Neural cell (in vitro differentiated cells): Measurements from ENCODE around the gene ADAMTS6. TPM values are rescaled to one million over a fixed set of nuclear protein-coding genes. Genes with fewer than 3 reads are reported as not detected.

ENCODE experiments used
- H2AFZ ChIP-seq: fragments of 200-600, 300-800 bp; sonication (generic), shearing (Covaris generic); 2 replicates; pipeline ENCODE4 v1.6.0; 2014; ENCODE audit warnings: low read depth, mild to moderate bottlenecking, antibody characterized with exemption, low read length, moderate library complexity
- H3F3A ChIP-seq: fragments of 200-600 bp; shearing (Covaris generic); 2 replicates; pipeline ENCODE4 v1.6.1; 2016; ENCODE audit warnings: mild to moderate bottlenecking, moderate library complexity, mixed read lengths, antibody characterized with exemption, low read length; ENCODE audit not compliant: insufficient read depth, poor library complexity, severe bottlenecking
- H3K27ac ChIP-seq: fragments of 200-600, 300-800 bp; sonication (generic), shearing (Covaris generic); 2 replicates; pipeline ENCODE4 v1.5.1; 2014; ENCODE audit warnings: mild to moderate bottlenecking, low read length, moderate library complexity
- H3K27me3 ChIP-seq: fragments of 300-800, 200-600 bp; sonication (generic), shearing (Covaris generic); 2 replicates; pipeline ENCODE4 v1.6.0; 2014; ENCODE audit warnings: mild to moderate bottlenecking, low read depth, low read length, moderate library complexity; ENCODE audit not compliant: insufficient read depth
- H3K36me3 ChIP-seq: fragments of 300-800, 200-600 bp; sonication (generic), shearing (Covaris generic); 2 replicates; pipeline ENCODE4 v1.5.1; 2014; ENCODE audit warnings: mild to moderate bottlenecking, antibody characterized with exemption, low read length, moderate library complexity; ENCODE audit not compliant: insufficient read depth
- H3K4me2 ChIP-seq: fragments of 300-800, 200-600 bp; sonication (generic), shearing (Covaris generic); 2 replicates; pipeline ENCODE4 v1.6.0; 2014; ENCODE audit warnings: mild to moderate bottlenecking, low read length
- H3K4me3 ChIP-seq: fragments of 300-800, 200-600 bp; sonication (generic), shearing (Covaris generic); 2 replicates; pipeline ENCODE4 v1.5.1; 2014; ENCODE audit warnings: mild to moderate bottlenecking, low read length, moderate library complexity
- H3K79me2 ChIP-seq: fragments of 200-600 bp; shearing (Covaris generic); replicated peaks from 2 replicates; pipeline ENCODE4 v1.6.0; 2014; ENCODE audit warnings: mild to moderate bottlenecking, low read length, moderate library complexity; ENCODE audit not compliant: insufficient read depth
- H3K9ac ChIP-seq: fragments of 300-800, 200-600 bp; sonication (generic), shearing (Covaris generic); 2 replicates; pipeline ENCODE4 v1.6.1; 2016; ENCODE audit warnings: mild to moderate bottlenecking, low read length, mixed read lengths
- H3K9me2 ChIP-seq: fragments of 200-600 bp; shearing (Covaris generic); 2 replicates; pipeline ENCODE4 v1.6.1; 2016; ENCODE audit warnings: mild to moderate bottlenecking, low read length, mixed read lengths; ENCODE audit not compliant: insufficient read depth
- H3K9me3 ChIP-seq: fragments of 200-600, 300-800 bp; sonication (generic), shearing (Covaris generic); 2 replicates; pipeline ENCODE4 v1.6.1; 2016; ENCODE audit warnings: mild to moderate bottlenecking, mixed run types, low read length, moderate library complexity, mixed read lengths
- H4K20me1 ChIP-seq: fragments of 200-600 bp; shearing (Covaris generic); 2 replicates; pipeline ENCODE4 v1.6.1; 2016; ENCODE audit warnings: mild to moderate bottlenecking, mixed run types; ENCODE audit not compliant: insufficient read depth
- EP300 ChIP-seq: fragments of 450-650 bp; conservative IDR thresholded peaks from 2 replicates; pipeline ENCODE4 v1.6.1; 2014; ENCODE audit warnings: antibody characterized with exemption, mild to moderate bottlenecking, moderate library complexity; ENCODE audit not compliant: poor library complexity, severe bottlenecking
- EZH2 ChIP-seq: fragments of 200-600, 300-800 bp; shearing (Covaris generic), sonication (generic); IDR thresholded peaks from 2 replicates; pipeline ENCODE4 v1.6.1; 2014; ENCODE audit warnings: antibody characterized with exemption, low read length, borderline replicate concordance, mild to moderate bottlenecking; ENCODE audit not compliant: insufficient read depth, poor library complexity, severe bottlenecking
- MXI1 ChIP-seq: fragments of 450-650 bp; conservative IDR thresholded peaks from 2 replicates; pipeline ENCODE4 v1.6.1; 2014; ENCODE audit warnings: antibody characterized with exemption, mild to moderate bottlenecking; ENCODE audit not compliant: poor library complexity, severe bottlenecking
- POLR2AphosphoS5 ChIP-seq: IDR thresholded peaks from 2 replicates; pipeline ENCODE4 v1.6.1; 2012
- RAD21 ChIP-seq: fragments of 450-650 bp; conservative IDR thresholded peaks from 2 replicates; pipeline ENCODE4 v1.6.1; 2014; ENCODE audit warnings: antibody characterized with exemption, mild to moderate bottlenecking, moderate library complexity
- REST ChIP-seq: IDR thresholded peaks from 2 replicates; pipeline ENCODE4 v1.6.1; 2012; ENCODE audit warnings: borderline replicate concordance
- SMC3 ChIP-seq: fragments of 450-650 bp; conservative IDR thresholded peaks from 2 replicates; pipeline ENCODE4 v1.6.1; 2014; ENCODE audit warnings: antibody characterized with exemption, mild to moderate bottlenecking, moderate library complexity; ENCODE audit not compliant: poor library complexity
- TAF1 ChIP-seq: IDR thresholded peaks from 2 replicates; pipeline ENCODE4 v1.6.1; 2012; ENCODE audit warnings: low read depth
- polyA plus RNA-seq: library from polyadenylated mRNA; depleted of rRNA; stranded (reverse); fragments of >200 nt; gene quantifications from 2 replicates; pipeline ENCODE4 v1.2.3, GENCODE V29; 2014
- TF ChIP-seq, protein P1 (sequence below): fragments of 450-650 bp; IDR thresholded peaks from 2 replicates; pipeline ENCODE4 v1.5.1; 2014; ENCODE audit warnings: antibody characterized with exemption, mild to moderate bottlenecking, moderate library complexity; ENCODE audit not compliant: poor library complexity, severe bottlenecking

ADAMTS6 gene
- polyA plus RNA-seq, 1 donor from 2014 or later = 0.58 TPM

DNA sequence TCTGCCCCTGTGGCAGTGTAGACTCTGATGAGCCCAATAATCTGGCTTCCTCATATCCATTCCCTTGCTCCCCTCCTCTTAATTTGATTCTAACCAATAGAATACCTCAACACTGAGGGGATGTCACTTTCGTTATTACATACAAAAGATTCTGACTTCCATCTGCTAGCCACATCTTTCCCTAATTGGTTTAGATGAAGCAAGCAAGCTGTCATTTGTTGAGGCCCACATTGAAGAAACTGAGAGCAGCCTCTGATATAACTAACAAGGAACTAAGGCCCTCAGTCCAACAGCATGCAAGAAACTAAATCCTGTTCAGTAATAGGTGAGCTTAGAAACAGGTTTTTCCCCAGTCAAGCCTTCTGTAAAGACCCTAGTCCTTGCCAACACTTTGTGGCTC is 5.8 kb downstream of the ADAMTS6 start:
- Histone ChIP-seq H3K36me3 (no peaks in the 10 kb centered on the region), H4K20me1 (no peaks in the 10 kb centered on the region), H3K27me3 (peaks cover 3% of the 10 kb centered on the region), H3K4me2 (no peak overlapping the region), H3K9me3 (no peaks in the 10 kb centered on the region), H3K9me2 (no peaks in the 10 kb centered on the region), H3K9ac (no peak overlapping the region), H3K4me3 (no peak overlapping the region), H3K79me2 (peaks cover 4% of the 10 kb centered on the region), H2AFZ (no peak overlapping the region), H3K27ac (no peak overlapping the region), H3F3A (no peaks in the 10 kb centered on the region)
- TF ChIP-seq, protein P1, sequence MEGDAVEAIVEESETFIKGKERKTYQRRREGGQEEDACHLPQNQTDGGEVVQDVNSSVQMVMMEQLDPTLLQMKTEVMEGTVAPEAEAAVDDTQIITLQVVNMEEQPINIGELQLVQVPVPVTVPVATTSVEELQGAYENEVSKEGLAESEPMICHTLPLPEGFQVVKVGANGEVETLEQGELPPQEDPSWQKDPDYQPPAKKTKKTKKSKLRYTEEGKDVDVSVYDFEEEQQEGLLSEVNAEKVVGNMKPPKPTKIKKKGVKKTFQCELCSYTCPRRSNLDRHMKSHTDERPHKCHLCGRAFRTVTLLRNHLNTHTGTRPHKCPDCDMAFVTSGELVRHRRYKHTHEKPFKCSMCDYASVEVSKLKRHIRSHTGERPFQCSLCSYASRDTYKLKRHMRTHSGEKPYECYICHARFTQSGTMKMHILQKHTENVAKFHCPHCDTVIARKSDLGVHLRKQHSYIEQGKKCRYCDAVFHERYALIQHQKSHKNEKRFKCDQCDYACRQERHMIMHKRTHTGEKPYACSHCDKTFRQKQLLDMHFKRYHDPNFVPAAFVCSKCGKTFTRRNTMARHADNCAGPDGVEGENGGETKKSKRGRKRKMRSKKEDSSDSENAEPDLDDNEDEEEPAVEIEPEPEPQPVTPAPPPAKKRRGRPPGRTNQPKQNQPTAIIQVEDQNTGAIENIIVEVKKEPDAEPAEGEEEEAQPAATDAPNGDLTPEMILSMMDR = no peak
- TF ChIP-seq MXI1 (no peak), SMC3 (no peak), EZH2 (no peak), POLR2AphosphoS5 (no peak), EP300 (no peak), RAD21 (no peak), TAF1 (no peak), REST (no peak)

GRCh38 chr5:65475336-65475735 is 6.4 kb downstream of the ADAMTS6 start:
- Histone ChIP-seq H3K9ac (no peak overlapping the region), H4K20me1 (no peaks in the 10 kb centered on the region), H3K4me3 (no peak overlapping the region), H3F3A (no peaks in the 10 kb centered on the region), H3K27ac (no peak overlapping the region), H3K79me2 (peaks cover 4% of the 10 kb centered on the region), H3K9me2 (no peaks in the 10 kb centered on the region), H3K27me3 (no peaks in the 10 kb centered on the region), H3K36me3 (no peaks in the 10 kb centered on the region), H2AFZ (no peak overlapping the region), H3K4me2 (no peak overlapping the region), H3K9me3 (no peaks in the 10 kb centered on the region)
- TF ChIP-seq POLR2AphosphoS5 (no peak), EZH2 (no peak), TAF1 (no peak), RAD21 (no peak), EP300 (no peak), REST (no peak), SMC3 (no peak), MXI1 (no peak)
- TF ChIP-seq, protein P1 = no peak
